SH-SY5Y (cell line): ENCODE measurements around the gene NEUROD2.

ENCODE experiments used
- GATA2 ChIP-seq: IDR thresholded peaks from 2 replicates; pipeline ENCODE4 v1.6.1; 2011; ENCODE audit warnings: mild to moderate bottlenecking, low read depth, low read length
- GATA3 ChIP-seq: IDR thresholded peaks from 2 replicates; pipeline ENCODE4 v1.6.1; 2011; ENCODE audit warnings: low read depth, mild to moderate bottlenecking, low read length, moderate library complexity

- TF ChIP-seq GATA2 (no peak), GATA3 (no peak)
Measured at GRCh38 chr17:39602533-39603303, 5.0 kb downstream of the NEUROD2 start.
